DND-41 (cell line): Measurements from ENCODE around the gene PPFIBP2.

Source experiments
- ATAC-seq: fragments of 200-7000 bp; cut with Tn5 transposase; 3 replicates; pipeline ENCODE4 v1.9.1; 2021; ENCODE audit warnings: low read depth; ENCODE audit not compliant: insufficient read depth
- DNase-seq: peaks from one replicate; pipeline ENCODE4 v3.0.0-alpha.2; 2020
- H2AFZ ChIP-seq: 2 replicates; pipeline ENCODE4 v1.6.0; 2012; ENCODE audit warnings: low read depth, low read length
- H3K27ac ChIP-seq: 2 replicates; pipeline ENCODE4 v1.5.1; 2012; ENCODE audit warnings: low read length, inconsistent platforms
- H3K27me3 ChIP-seq: fragments of 200-600 bp; sonication (generic); 2 replicates; pipeline ENCODE4 v1.6.0; 2012; ENCODE audit warnings: low read length, mild to moderate bottlenecking, inconsistent platforms; ENCODE audit not compliant: insufficient read depth, poor library complexity
- H3K36me3 ChIP-seq: 2 replicates; pipeline ENCODE4 v1.5.1; 2012; ENCODE audit warnings: low read length, inconsistent platforms; ENCODE audit not compliant: insufficient read depth
- H3K4me1 ChIP-seq: 2 replicates; pipeline ENCODE4 v1.5.1; 2012; ENCODE audit warnings: mild to moderate bottlenecking, low read length; ENCODE audit not compliant: insufficient read depth
- H3K4me2 ChIP-seq: 2 replicates; pipeline ENCODE4 v1.6.0; 2012; ENCODE audit warnings: mild to moderate bottlenecking, moderate library complexity, low read length, inconsistent platforms; ENCODE audit not compliant: insufficient read depth
- H3K4me3 ChIP-seq, 2 experiments: fragments of 200-600 bp in 1 of 2; shearing (Covaris generic) in 1 of 2; 2 replicates each; pipeline ENCODE4 v1.5.1; 2012 to 2016; ENCODE audit warnings: inconsistent platforms in 2 of 2, low read length in 2 of 2, mild to moderate bottlenecking in 2 of 2, low read depth in 1 of 2, moderate library complexity in 1 of 2
- H3K79me2 ChIP-seq: 2 replicates; pipeline ENCODE4 v1.6.0; 2012; ENCODE audit warnings: low read length, inconsistent platforms; ENCODE audit not compliant: insufficient read depth
- H3K9ac ChIP-seq: 2 replicates; pipeline ENCODE4 v1.6.0; 2012; ENCODE audit warnings: low read depth, mild to moderate bottlenecking, inconsistent platforms, low read length, moderate library complexity
- H3K9me3 ChIP-seq: 2 replicates; pipeline ENCODE4 v1.5.1; 2012; ENCODE audit warnings: low read length, moderate library complexity, mild to moderate bottlenecking, inconsistent platforms; ENCODE audit not compliant: insufficient read depth, severe bottlenecking
- H4K20me1 ChIP-seq: 2 replicates; pipeline ENCODE4 v1.6.0; 2012; ENCODE audit warnings: low read length; ENCODE audit not compliant: insufficient read depth
- EZH2 ChIP-seq: IDR thresholded peaks from 3 replicates; pipeline ENCODE4 v1.6.1; 2012; ENCODE audit warnings: borderline replicate concordance, low read depth, mild to moderate bottlenecking, moderate library complexity, low read length, inconsistent platforms; ENCODE audit not compliant: severe bottlenecking
- TF ChIP-seq, protein P1 (sequence below): IDR thresholded peaks from 2 replicates; pipeline ENCODE4 v1.5.1; 2012; ENCODE audit warnings: borderline replicate concordance, low read length, moderate library complexity, mild to moderate bottlenecking; ENCODE audit not compliant: poor library complexity, severe bottlenecking; ENCODE audit errors: extremely low read depth

PPFIBP2 gene

DNA sequence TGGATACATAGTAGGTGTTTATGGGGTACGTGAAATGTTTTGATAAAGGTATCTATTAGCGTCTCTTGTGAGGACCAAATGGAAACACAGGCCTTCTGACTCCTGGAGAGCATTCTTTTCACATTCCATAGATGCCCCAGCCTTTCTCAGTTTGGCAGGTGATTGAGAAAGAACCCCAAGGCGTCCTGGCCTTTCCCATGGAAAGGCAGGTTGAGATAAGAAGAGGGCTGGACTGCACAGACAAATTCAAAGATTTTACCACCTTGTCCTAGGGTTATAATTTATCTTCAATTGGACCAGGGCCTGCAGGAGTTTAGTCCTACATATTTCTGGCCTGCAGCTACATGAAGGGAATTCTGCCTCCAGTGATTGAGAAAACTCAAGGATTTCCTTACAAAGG, 29.2 kb upstream of the PPFIBP2 start:
- H3K4me3 ChIP-seq: no peak overlapping the region
- H3K4me2 ChIP-seq: no peak overlapping the region
- no peaks in the 10 kb centered on the region for H3K4me1 ChIP-seq
- H3K9ac ChIP-seq: no peak overlapping the region
- no peak for DNase-seq
- peaks cover 11% of the 10 kb centered on the region for H3K27me3 ChIP-seq
- no peak for ATAC-seq
- no peak overlapping the region for H3K27ac ChIP-seq
- H3K79me2 ChIP-seq: no peaks in the 10 kb centered on the region
- H2AFZ ChIP-seq: no peak overlapping the region
- no peaks in the 10 kb centered on the region for H4K20me1 ChIP-seq
- no peaks in the 10 kb centered on the region for H3K36me3 ChIP-seq
- no peak for TF ChIP-seq EZH2
- TF ChIP-seq, protein P1, sequence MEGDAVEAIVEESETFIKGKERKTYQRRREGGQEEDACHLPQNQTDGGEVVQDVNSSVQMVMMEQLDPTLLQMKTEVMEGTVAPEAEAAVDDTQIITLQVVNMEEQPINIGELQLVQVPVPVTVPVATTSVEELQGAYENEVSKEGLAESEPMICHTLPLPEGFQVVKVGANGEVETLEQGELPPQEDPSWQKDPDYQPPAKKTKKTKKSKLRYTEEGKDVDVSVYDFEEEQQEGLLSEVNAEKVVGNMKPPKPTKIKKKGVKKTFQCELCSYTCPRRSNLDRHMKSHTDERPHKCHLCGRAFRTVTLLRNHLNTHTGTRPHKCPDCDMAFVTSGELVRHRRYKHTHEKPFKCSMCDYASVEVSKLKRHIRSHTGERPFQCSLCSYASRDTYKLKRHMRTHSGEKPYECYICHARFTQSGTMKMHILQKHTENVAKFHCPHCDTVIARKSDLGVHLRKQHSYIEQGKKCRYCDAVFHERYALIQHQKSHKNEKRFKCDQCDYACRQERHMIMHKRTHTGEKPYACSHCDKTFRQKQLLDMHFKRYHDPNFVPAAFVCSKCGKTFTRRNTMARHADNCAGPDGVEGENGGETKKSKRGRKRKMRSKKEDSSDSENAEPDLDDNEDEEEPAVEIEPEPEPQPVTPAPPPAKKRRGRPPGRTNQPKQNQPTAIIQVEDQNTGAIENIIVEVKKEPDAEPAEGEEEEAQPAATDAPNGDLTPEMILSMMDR: no peak
- no peaks in the 10 kb centered on the region for H3K9me3 ChIP-seq

DNA sequence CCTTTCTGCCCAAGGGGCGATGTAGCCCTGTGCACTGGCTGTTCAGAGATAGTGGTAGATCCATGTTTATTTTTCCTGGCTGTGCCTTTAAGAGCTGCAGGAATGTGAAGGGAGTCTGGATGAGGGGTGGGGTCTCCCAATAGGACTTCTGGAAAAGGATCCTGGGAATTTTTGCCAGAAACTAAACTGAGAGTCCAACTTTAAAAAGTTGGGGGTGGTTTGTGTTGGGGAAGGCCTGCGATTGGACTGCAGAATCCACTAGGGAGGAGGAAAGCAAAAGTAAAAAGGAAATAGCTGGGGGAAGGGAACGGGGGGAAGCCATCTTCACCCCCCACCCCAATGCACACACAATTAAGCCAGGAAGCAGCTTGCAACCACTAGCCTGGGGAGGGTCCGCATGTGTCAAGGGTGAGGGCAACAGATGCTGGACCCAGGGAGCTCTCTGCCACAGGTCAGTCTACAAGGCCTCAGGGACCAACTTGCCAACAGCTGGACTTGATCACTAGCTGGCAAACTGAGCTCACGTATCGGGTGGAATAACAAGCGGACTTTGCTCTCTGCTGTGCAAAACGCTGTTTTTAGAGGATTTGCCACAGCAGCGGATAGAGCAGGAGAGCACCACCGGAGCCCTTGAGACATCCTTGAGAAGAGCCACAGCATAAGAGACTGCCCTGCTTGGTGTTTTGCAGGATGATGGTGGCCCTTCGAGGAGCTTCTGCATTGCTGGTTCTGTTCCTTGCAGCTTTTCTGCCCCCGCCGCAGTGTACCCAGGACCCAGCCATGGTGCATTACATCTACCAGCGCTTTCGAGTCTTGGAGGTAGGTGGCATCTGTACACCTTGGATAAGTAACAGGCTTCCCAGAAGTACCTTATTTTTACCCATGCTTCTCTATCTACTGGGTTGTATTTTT, 28.4 kb upstream of the PPFIBP2 start, which contains the start of gene OLFML1:
Gene OLFML1 (plus strand): TSS at position 321 of the 912 bp plus-strand sequence. CDS start 370 bp downstream, at position 691.
- H3K9me3 ChIP-seq: no peaks in the 10 kb centered on the region
- no peak within 1 kb of the TSS for H3K9ac ChIP-seq
- no peaks in the 10 kb centered on the region for H3K36me3 ChIP-seq
- TF ChIP-seq, protein P1: no peak
- no peak for TF ChIP-seq EZH2
- H3K4me1 ChIP-seq: no peaks in the 10 kb centered on the region
- no peaks in the 10 kb centered on the region for H4K20me1 ChIP-seq
- DNase-seq: no peak
- no peak within 1 kb of the TSS for H3K4me3 ChIP-seq
- H3K27me3 ChIP-seq: peaks cover 12% of the 10 kb centered on the region
- no peak within 1 kb of the TSS for H3K4me2 ChIP-seq
- H2AFZ ChIP-seq: no peak within 1 kb of the TSS
- no peak within 1 kb of the TSS for H3K27ac ChIP-seq
- no peak for ATAC-seq
- H3K79me2 ChIP-seq: no peaks in the 10 kb centered on the region

DNA sequence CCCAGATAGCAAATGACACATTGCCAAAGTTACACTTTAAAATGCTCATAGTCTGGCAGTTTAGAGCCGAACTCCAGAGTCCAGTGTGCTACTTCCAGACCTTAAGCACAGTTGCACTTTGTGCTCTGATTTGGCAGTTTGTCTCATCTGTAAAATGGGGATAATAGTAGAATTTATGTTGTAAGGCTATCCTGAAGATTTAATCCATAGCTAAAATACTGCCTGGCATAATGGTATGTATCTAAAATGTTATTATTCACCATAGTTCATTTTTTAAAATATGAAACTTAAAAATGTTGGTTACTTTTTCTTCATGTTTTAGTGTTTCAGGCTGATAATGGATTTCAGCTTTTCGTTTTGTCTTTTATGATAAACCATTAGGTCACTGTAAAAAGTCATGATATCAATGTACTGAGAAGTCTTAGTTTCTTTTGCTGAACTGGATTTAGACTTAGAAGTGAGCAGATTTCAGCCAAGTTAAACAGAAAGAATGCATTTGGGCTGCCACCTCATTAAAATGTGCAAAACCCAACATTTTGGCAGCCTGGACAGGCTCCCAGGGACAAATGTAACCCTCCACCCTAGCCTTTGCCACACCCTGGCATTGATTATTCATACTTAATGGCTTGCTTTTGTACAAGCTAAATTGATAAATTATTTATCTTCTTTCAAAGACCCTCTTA, 27.6 kb upstream of the PPFIBP2 start:
- H4K20me1 ChIP-seq: no peaks in the 10 kb centered on the region
- H3K79me2 ChIP-seq: no peaks in the 10 kb centered on the region
- H3K27me3 ChIP-seq: peaks cover 14% of the 10 kb centered on the region
- no peak overlapping the region for H2AFZ ChIP-seq
- no peaks in the 10 kb centered on the region for H3K36me3 ChIP-seq
- no peaks in the 10 kb centered on the region for H3K9me3 ChIP-seq
- H3K9ac ChIP-seq: no peak overlapping the region
- DNase-seq (no peak), ATAC-seq (no peak)
- no peak for TF ChIP-seq EZH2
- TF ChIP-seq, protein P1: no peak
- no peak overlapping the region for H3K4me3 ChIP-seq
- no peaks in the 10 kb centered on the region for H3K4me1 ChIP-seq
- no peak overlapping the region for H3K27ac ChIP-seq
- H3K4me2 ChIP-seq: no peak overlapping the region
